SU-DHL-6 (cell line): ENCODE results near the gene LIN28A.
"Not testable (repeated sequence)": the region's sequence is repeated elsewhere in the genome, so short reads cannot be mapped to it uniquely, and the experiment has no call there.

ENCODE experiments used
- H2AFZ ChIP-seq: fragments of 200-600 bp; sonication (generic); 2 replicates; pipeline ENCODE4 v1.6.1; 2014; ENCODE audit warnings: low read depth, mild to moderate bottlenecking, moderate library complexity, mixed read lengths, antibody characterized with exemption, low read length; ENCODE audit not compliant: severe bottlenecking
- H3F3A ChIP-seq: fragments of 200-600 bp; shearing (Covaris generic); 2 replicates; pipeline ENCODE4 v1.6.0; 2016; ENCODE audit warnings: antibody characterized with exemption, mild to moderate bottlenecking; ENCODE audit not compliant: insufficient read depth
- H3K27ac ChIP-seq: fragments of 200-600 bp; sonication (generic); 2 replicates; pipeline ENCODE4 v1.5.1; 2016; ENCODE audit warnings: low read depth, mild to moderate bottlenecking, low read length, moderate library complexity, mixed read lengths
- H3K27me3 ChIP-seq: fragments of 200-600 bp; sonication (generic), shearing (Covaris generic); 2 replicates; pipeline ENCODE4 v1.6.0; 2014; ENCODE audit warnings: mild to moderate bottlenecking, low read length
- H3K36me3 ChIP-seq: fragments of 200-600 bp; sonication (generic); 2 replicates; pipeline ENCODE4 v1.6.1; 2014; ENCODE audit warnings: mild to moderate bottlenecking, low read length, mixed read lengths
- H3K4me2 ChIP-seq: fragments of 300-600, 200-600 bp; shearing (Covaris generic), sonication (generic); 2 replicates; pipeline ENCODE4 v1.6.0; 2014; ENCODE audit warnings: low read length, low read depth, mild to moderate bottlenecking; ENCODE audit not compliant: poor library complexity, severe bottlenecking
- H3K4me3 ChIP-seq: fragments of 200-600 bp; sonication (generic); 2 replicates; pipeline ENCODE4 v1.5.1; 2014; ENCODE audit warnings: antibody characterized with exemption, low read length, mild to moderate bottlenecking, mixed read lengths; ENCODE audit not compliant: insufficient read depth, poor library complexity, severe bottlenecking
- H3K79me2 ChIP-seq: fragments of 200-600 bp; sonication (generic); 2 replicates; pipeline ENCODE4 v1.6.1; 2014; ENCODE audit warnings: mild to moderate bottlenecking, low read length, moderate library complexity; ENCODE audit not compliant: insufficient read depth
- H3K9ac ChIP-seq: fragments of 200-600 bp; sonication (generic); 2 replicates; pipeline ENCODE4 v1.7.0; 2014; ENCODE audit warnings: mild to moderate bottlenecking, low read length
- H3K9me2 ChIP-seq: fragments of 200-600 bp; sonication (generic); replicated peaks from 2 replicates; pipeline ENCODE4 v1.6.1; 2014; ENCODE audit warnings: low read length; ENCODE audit not compliant: insufficient read depth
- H3K9me3 ChIP-seq: fragments of 200-600 bp; sonication (generic); 2 replicates; pipeline ENCODE4 v1.6.1; 2014; ENCODE audit warnings: low read length, mixed read lengths; ENCODE audit not compliant: insufficient read depth
- H4K20me1 ChIP-seq: fragments of 200-600 bp; sonication (generic); 2 replicates; pipeline ENCODE4 v1.6.1; 2014; ENCODE audit warnings: low read depth, mild to moderate bottlenecking, antibody characterized with exemption, low read length, moderate library complexity, mixed read lengths
- CTCF ChIP-seq: fragments of 200-600 bp; sonication (generic); IDR thresholded peaks from one replicate; pipeline ENCODE4 v1.5.1; 2017; ENCODE audit warnings: antibody characterized with exemption, mild to moderate bottlenecking, low read length, moderate library complexity; ENCODE audit not compliant: insufficient read depth, poor library complexity, severe bottlenecking
- EZH2phosphoT487 ChIP-seq: fragments of 200-600 bp; sonication (generic), shearing (Covaris generic); conservative IDR thresholded peaks from 2 replicates; pipeline ENCODE4 v1.6.1; 2018; ENCODE audit warnings: mild to moderate bottlenecking, antibody characterized with exemption, low read length, moderate library complexity, mixed read lengths

LIN28A gene

GRCh38 chr1:26378879-26379251 is 31.8 kb upstream of the LIN28A start:
- H3K9ac ChIP-seq, result no peak overlapping the region
- H3K27ac ChIP-seq, result no peak overlapping the region
- no peak overlapping the region for H3K4me2 ChIP-seq

GRCh38 chr1:26384076-26384475 is 26.5 kb upstream of the LIN28A start:
- Histone ChIP-seq H2AFZ (no peak overlapping the region), H3K9ac (no peak overlapping the region), H4K20me1 (no peaks in the 10 kb centered on the region), H3K36me3 (no peaks in the 10 kb centered on the region), H3K27ac (no peak overlapping the region), H3K4me3 (no peak overlapping the region), H3K27me3 (no peaks in the 10 kb centered on the region), H3K4me2 (no peak overlapping the region), H3K79me2 (no peaks in the 10 kb centered on the region), H3K9me3 (no peaks in the 10 kb centered on the region), H3K9me2 (no peaks in the 10 kb centered on the region), H3F3A (no peaks in the 10 kb centered on the region)
- TF ChIP-seq EZH2phosphoT487, result no peak
- no peak for TF ChIP-seq CTCF

More at GRCh38 chr1:26378879-26379251, 31.8 kb upstream of the LIN28A start:
- TF ChIP-seq EZH2phosphoT487, result no peak
- no peak for TF ChIP-seq CTCF
- no peaks in the 10 kb centered on the region for H3K27me3 ChIP-seq
- no peak overlapping the region for H2AFZ ChIP-seq
- no peaks in the 10 kb centered on the region for H3K36me3 ChIP-seq
- H3K79me2 ChIP-seq, result no peaks in the 10 kb centered on the region
- no peaks in the 10 kb centered on the region for H4K20me1 ChIP-seq
- no peaks in the 10 kb centered on the region for H3K9me3 ChIP-seq
- no peaks in the 10 kb centered on the region for H3F3A ChIP-seq
- no peak overlapping the region for H3K4me3 ChIP-seq
- H3K9me2 ChIP-seq, result no peaks in the 10 kb centered on the region

- not testable (repeated sequence) for H3K9me3 ChIP-seq, H3K9me2 ChIP-seq, H3K79me2 ChIP-seq, H3K27ac ChIP-seq, H3K36me3 ChIP-seq, H4K20me1 ChIP-seq, H2AFZ ChIP-seq, H3K4me3 ChIP-seq, H3K27me3 ChIP-seq, H3K9ac ChIP-seq, H3F3A ChIP-seq, H3K4me2 ChIP-seq
These were observed 25.6 kb upstream of the LIN28A start for GRCh38 chr1:26385063-26385462.

GRCh38 chr1:26387447-26387846 is 23.2 kb upstream of the LIN28A start:
- H3K9me3 ChIP-seq, result no peaks in the 10 kb centered on the region
- no peaks in the 10 kb centered on the region for H3K79me2 ChIP-seq
- no peak overlapping the region for H2AFZ ChIP-seq
- no peaks in the 10 kb centered on the region for H3K27me3 ChIP-seq
- H3K4me2 ChIP-seq, result no peak overlapping the region
- H3K27ac ChIP-seq, result no peak overlapping the region
- no peaks in the 10 kb centered on the region for H3F3A ChIP-seq
- no peak overlapping the region for H3K9ac ChIP-seq
- TF ChIP-seq EZH2phosphoT487, result no peak
- no peak for TF ChIP-seq CTCF
- H3K9me2 ChIP-seq, result no peaks in the 10 kb centered on the region
- no peak overlapping the region for H3K4me3 ChIP-seq
- no peaks in the 10 kb centered on the region for H3K36me3 ChIP-seq
- H4K20me1 ChIP-seq, result no peaks in the 10 kb centered on the region
